Type B pancreatic cell (in vitro differentiated cells): ENCODE data around the gene ZNF550. TPM values are rescaled to one million over a fixed set of nuclear protein-coding genes. Genes with fewer than 3 reads are reported as not detected.

Experiments used
- DNase-seq: peaks from one replicate; pipeline ENCODE4 v3.0.0; 2021; ENCODE audit warnings: mixed read lengths; ENCODE audit not compliant: unreplicated experiment; ENCODE audit errors: extremely low spot score
- H3K27ac Mint-ChIP-seq: 2 replicates; pipeline ENCODE4 v1.8.0; 2021; ENCODE audit warnings: mild to moderate bottlenecking, mixed read lengths
- H3K27me3 Mint-ChIP-seq: 2 replicates; pipeline ENCODE4 v1.8.0; 2021; ENCODE audit warnings: mixed read lengths
- H3K36me3 Mint-ChIP-seq: 2 replicates; pipeline ENCODE4 v1.8.0; 2021; ENCODE audit warnings: mixed read lengths
- H3K4me1 Mint-ChIP-seq: one replicate; pipeline ENCODE4 v1.8.0; 2021; ENCODE audit warnings: mixed read lengths; ENCODE audit not compliant: unreplicated experiment
- H3K4me3 Mint-ChIP-seq: 2 replicates; pipeline ENCODE4 v1.8.0; 2021; ENCODE audit warnings: mild to moderate bottlenecking, mixed read lengths
- H3K9me3 Mint-ChIP-seq: 2 replicates; pipeline ENCODE4 v1.8.0; 2021; ENCODE audit warnings: mixed read lengths
- long read RNA-seq: library from polyadenylated mRNA; unstranded; transcript quantifications from one replicate; pipeline ENCODE4 v2.0.0, GENCODE V29; 2020
- total RNA-seq: library from RNA; stranded (reverse); gene quantifications from 2 replicates; pipeline ENCODE4 v1.2.1, GENCODE V29; 2021; ENCODE audit warnings: low replicate concordance
- TF ChIP-seq, protein P1 (sequence below): fragments of 200-600 bp; sonication (generic); conservative IDR thresholded peaks from 2 replicates; pipeline ENCODE4 v1.5.0; 2021; ENCODE audit warnings: antibody characterized with exemption, mild to moderate bottlenecking

Gene ZNF550
- 15.9 and 18.7 TPM in 2 replicates for total RNA-seq
- long read RNA-seq, full-length matches to known transcripts: 26 of 34 reads
- long read RNA-seq, partial matches to known transcripts: 5 of 34 reads
- long read RNA-seq, other reads (novel, unspliced or antisense): 3 of 34 reads

DNA sequence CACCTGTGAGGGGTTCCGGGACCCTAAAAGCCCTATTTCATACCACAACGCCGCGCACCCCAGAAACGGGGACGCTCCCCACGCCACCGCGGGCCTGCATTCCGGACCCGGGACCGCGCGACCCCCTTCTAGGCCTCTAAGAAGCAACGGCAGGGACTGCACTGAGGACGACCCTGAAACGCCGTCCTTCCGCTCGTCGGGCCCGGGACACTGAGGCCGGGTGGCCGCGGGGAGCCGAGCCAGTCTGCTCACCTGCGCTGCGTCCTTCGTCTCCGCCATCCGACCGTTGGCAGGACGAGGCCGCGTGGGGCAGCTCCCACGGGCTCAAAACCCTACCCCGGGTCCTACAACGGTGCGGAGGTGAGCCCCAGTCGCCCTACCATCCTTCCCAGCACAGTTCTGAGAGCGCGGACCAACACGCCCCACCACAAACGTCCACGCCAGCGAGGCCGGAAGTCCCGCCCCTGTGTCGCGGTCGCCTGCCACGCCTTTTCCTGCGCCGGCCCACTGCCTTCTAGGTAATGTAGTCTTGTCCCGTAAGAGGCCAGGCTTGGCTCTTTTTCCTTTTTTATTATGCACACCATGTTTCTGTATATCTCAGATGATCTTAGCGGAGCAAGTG lies at the start of gene ZNF550:
TSS of gene ZNF550 (minus strand) at position 460 of the 622 bp plus-strand sequence. CDS start at position 279, 181 bp downstream.
- no peaks in the 10 kb centered on the region for H3K27me3 Mint-ChIP-seq
- peak within 1 kb of the TSS; percentile 99 for H3K4me3 Mint-ChIP-seq
- H3K27ac Mint-ChIP-seq: peak within 1 kb of the TSS; percentile 87
- H3K36me3 Mint-ChIP-seq: peaks cover 37% of the 10 kb centered on the region
- peak; percentile 88 for DNase-seq
- peaks cover 33% of the 10 kb centered on the region for H3K9me3 Mint-ChIP-seq
- TF ChIP-seq, protein P1, sequence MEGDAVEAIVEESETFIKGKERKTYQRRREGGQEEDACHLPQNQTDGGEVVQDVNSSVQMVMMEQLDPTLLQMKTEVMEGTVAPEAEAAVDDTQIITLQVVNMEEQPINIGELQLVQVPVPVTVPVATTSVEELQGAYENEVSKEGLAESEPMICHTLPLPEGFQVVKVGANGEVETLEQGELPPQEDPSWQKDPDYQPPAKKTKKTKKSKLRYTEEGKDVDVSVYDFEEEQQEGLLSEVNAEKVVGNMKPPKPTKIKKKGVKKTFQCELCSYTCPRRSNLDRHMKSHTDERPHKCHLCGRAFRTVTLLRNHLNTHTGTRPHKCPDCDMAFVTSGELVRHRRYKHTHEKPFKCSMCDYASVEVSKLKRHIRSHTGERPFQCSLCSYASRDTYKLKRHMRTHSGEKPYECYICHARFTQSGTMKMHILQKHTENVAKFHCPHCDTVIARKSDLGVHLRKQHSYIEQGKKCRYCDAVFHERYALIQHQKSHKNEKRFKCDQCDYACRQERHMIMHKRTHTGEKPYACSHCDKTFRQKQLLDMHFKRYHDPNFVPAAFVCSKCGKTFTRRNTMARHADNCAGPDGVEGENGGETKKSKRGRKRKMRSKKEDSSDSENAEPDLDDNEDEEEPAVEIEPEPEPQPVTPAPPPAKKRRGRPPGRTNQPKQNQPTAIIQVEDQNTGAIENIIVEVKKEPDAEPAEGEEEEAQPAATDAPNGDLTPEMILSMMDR: no peak
- peaks cover 21% of the 10 kb centered on the region for H3K4me1 Mint-ChIP-seq

DNA sequence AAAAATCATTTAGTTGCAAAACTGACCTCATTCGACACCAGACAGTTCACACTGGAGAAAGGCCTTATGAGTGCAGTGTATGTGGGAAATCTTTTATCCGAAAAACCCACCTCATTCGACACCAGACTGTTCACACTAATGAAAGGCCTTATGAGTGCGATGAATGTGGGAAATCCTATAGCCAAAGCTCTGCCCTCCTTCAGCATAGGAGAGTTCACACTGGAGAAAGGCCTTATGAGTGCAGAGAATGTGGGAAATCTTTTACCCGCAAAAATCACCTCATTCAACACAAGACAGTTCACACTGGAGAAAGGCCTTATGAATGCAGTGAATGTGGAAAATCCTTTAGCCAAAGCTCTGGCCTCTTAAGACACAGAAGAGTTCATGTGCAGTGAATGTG lies 47.3 kb upstream of the ZNF550 start:
- Mint-ChIP-seq H3K4me3 (no peak overlapping the region), H3K36me3 (peaks cover 59% of the 10 kb centered on the region), H3K4me1 (no peaks in the 10 kb centered on the region), H3K27me3 (no peaks in the 10 kb centered on the region), H3K9me3 (peaks cover 27% of the 10 kb centered on the region), H3K27ac (no peak overlapping the region)
- DNase-seq: no peak
- TF ChIP-seq, protein P1: no peak

- peaks cover 37% of the 10 kb centered on the region for H3K9me3 Mint-ChIP-seq
- H3K4me3 Mint-ChIP-seq: peak within 1 kb of the TSS; percentile 89
- H3K27me3 Mint-ChIP-seq: no peaks in the 10 kb centered on the region
- H3K27ac Mint-ChIP-seq: peak within 1 kb of the TSS; percentile 54
- H3K36me3 Mint-ChIP-seq: peaks cover 41% of the 10 kb centered on the region
- H3K4me1 Mint-ChIP-seq: peaks cover 4% of the 10 kb centered on the region
- TF ChIP-seq, protein P1: no peak
- peak; percentile 90 for DNase-seq
These were observed 40.2 kb upstream of the ZNF550 start, which contains the start of gene ZNF530 for GRCh38 chr19:57599761-57600383. ZNF530 (plus strand) TSS chr19:57599885; CDS start chr19:57604346, 4,461 bp downstream.

DNA sequence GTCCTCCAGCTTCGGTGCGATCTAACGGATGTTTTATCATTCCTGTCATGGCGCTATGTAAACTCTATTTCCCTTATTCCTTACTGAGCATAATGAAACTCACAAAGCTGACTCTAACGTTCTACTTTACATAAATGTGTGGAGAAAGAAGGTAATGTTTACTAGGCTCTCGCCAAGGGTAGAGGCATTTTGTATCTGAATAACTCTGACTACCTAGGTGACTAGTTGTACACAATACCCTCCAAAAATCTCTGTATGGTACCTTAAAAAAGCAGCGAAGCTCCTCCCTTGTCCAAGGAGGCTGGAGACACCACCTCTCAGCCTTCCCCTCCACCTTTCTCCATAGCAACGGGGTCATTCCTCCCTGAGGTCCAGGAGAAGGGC lies 39.7 kb upstream of the ZNF550 start:
- Mint-ChIP-seq H3K27me3 (no peaks in the 10 kb centered on the region), H3K4me1 (peaks cover 4% of the 10 kb centered on the region), H3K36me3 (peaks cover 36% of the 10 kb centered on the region), H3K27ac (peak overlapping the region; percentile 54), H3K4me3 (peak overlapping the region; percentile 89), H3K9me3 (peaks cover 32% of the 10 kb centered on the region)
- no peak for DNase-seq
- TF ChIP-seq, protein P1: no peak

- TF ChIP-seq, protein P1: no peak
- Mint-ChIP-seq H3K36me3 (peaks cover 82% of the 10 kb centered on the region), H3K27me3 (peaks cover 4% of the 10 kb centered on the region), H3K27ac (no peak overlapping the region), H3K4me1 (peaks cover 6% of the 10 kb centered on the region), H3K4me3 (no peak overlapping the region), H3K9me3 (peaks cover 45% of the 10 kb centered on the region)
- no peak for DNase-seq
These were observed 27.9 kb upstream of the ZNF550 start for GRCh38 chr19:57587529-57587928.
